Tibial nerve (tissue), 4 donors: ENCODE data around the gene POU3F2. TPM values are rescaled to one million over a fixed set of nuclear protein-coding genes. Genes with fewer than 3 reads are reported as not detected.

Experiments used
- DNase-seq, 2 donors: peaks; one replicate each; pipeline ENCODE4 v3.0.0-alpha.2; 2019; ENCODE audit warnings: low spot score in 2 of 2
- H3K27ac ChIP-seq, 4 donors: fragments of 200-600 bp; sonication (generic) in 3 of 4; one replicate each; pipeline ENCODE4 v1.5.1; 2017 to 2019; ENCODE audit warnings: mild to moderate bottlenecking in 1 of 4
- H3K27me3 ChIP-seq, 2 donors: fragments of 200-600 bp; sonication (generic) in 1 of 2; one replicate each; pipeline versions ENCODE4 v1.5.1 to v1.6.0; 2017 to 2019
- H3K36me3 ChIP-seq, 3 donors: fragments of 200-600 bp; sonication (generic); one replicate each; pipeline ENCODE4 v1.5.1; 2018 to 2019
- H3K4me1 ChIP-seq, 4 donors: fragments of 200-600 bp; sonication (generic) in 3 of 4; one replicate each; pipeline ENCODE4 v1.5.1; 2017 to 2019
- H3K4me3 ChIP-seq, 4 donors: fragments of 200-600 bp; sonication (generic) in 3 of 4; one replicate each; pipeline ENCODE4 v1.5.1; 2017 to 2019; ENCODE audit warnings: mild to moderate bottlenecking in 1 of 4, moderate library complexity in 1 of 4
- H3K9me3 ChIP-seq, 4 donors: fragments of 200-600 bp; sonication (generic) in 3 of 4; one replicate each; pipeline ENCODE4 v1.5.1; 2017 to 2019
- CTCF ChIP-seq, 5 experiments: fragments of 200-600 bp in 3 of 5; fragments of 450-650 bp in 2 of 5; sonication (generic) in 3 of 5; IDR thresholded peaks; one replicate each; pipeline ENCODE4 v1.5.1; 2016 to 2019; ENCODE audit warnings: antibody characterized with exemption in 5 of 5, mild to moderate bottlenecking in 3 of 5, moderate library complexity in 2 of 5
- EP300 ChIP-seq, 2 donors: sonication (generic); formaldehyde crosslinking; IDR thresholded peaks; one replicate each; pipeline ENCODE4 v1.6.1; 2017; ENCODE audit warnings: antibody characterized with exemption in 2 of 2, mild to moderate bottlenecking in 1 of 2
- POLR2A ChIP-seq, 2 donors: fragments of 450-650 bp; IDR thresholded peaks; one replicate each; pipeline ENCODE4 v1.6.1; 2017; ENCODE audit warnings: antibody characterized with exemption in 2 of 2, mild to moderate bottlenecking in 2 of 2, moderate library complexity in 2 of 2
- WGBS, 2 donors: methylation state at CpG; one replicate each; pipeline ENCODE4 v1.1.5; 2018; 5-methylcytosine and 5-hydroxymethylcytosine counted together
- total RNA-seq, 4 donors: library from RNA; depleted of rRNA; stranded (reverse); fragments of >200 nt; gene quantifications; one replicate each; pipeline ENCODE4 v1.1.0, GENCODE V29; 2016

The POU3F2 gene
- total RNA-seq, 4 donors from 2014 or later = 1.8 to 4.4 (median 3.6) TPM

GRCh38 chr6:98821756-98822405 is 12.5 kb upstream of the POU3F2 start:
- peaks cover 0 to 21% (median 0%) of the 10 kb centered on the region in 4 donors for H3K4me1 ChIP-seq
- no peak for TF ChIP-seq CTCF (IDR thresholded peaks at IDR 0.05)
- no peak for TF ChIP-seq EP300 (IDR thresholded peaks at IDR 0.05)
- TF ChIP-seq POLR2A (IDR thresholded peaks at IDR 0.05) = no peak
- H3K27me3 ChIP-seq = peaks cover 0 to 35% of the 10 kb centered on the region in 2 donors
- no peak overlapping the region for H3K27ac ChIP-seq
- peaks cover 0 to 7% (median 0%) of the 10 kb centered on the region in 4 donors for H3K9me3 ChIP-seq
- no peaks in the 10 kb centered on the region for H3K36me3 ChIP-seq
- no peak overlapping the region for H3K4me3 ChIP-seq
- no peak for DNase-seq
- WGBS, 2 donors = 91 to 98% methylated on average over 2 of the region's 2 CpGs

- WGBS, 2 donors = 17 to 20% methylated on average over 12 of the region's 12 CpGs
- DNase-seq = no peak
- peaks cover 0 to 51% of the 10 kb centered on the region in 2 donors for H3K27me3 ChIP-seq
- H3K4me1 ChIP-seq = peaks cover 0 to 37% (median 10%) of the 10 kb centered on the region in 4 donors
- H3K27ac ChIP-seq = no peak overlapping the region
- TF ChIP-seq POLR2A (IDR thresholded peaks at IDR 0.05) (no peak), CTCF (IDR thresholded peaks at IDR 0.05) (no peak), EP300 (IDR thresholded peaks at IDR 0.05) (no peak)
- H3K36me3 ChIP-seq = no peaks in the 10 kb centered on the region
- H3K4me3 ChIP-seq = peak overlapping the region; percentile 8 to 48 (median 26)
- no peaks in the 10 kb centered on the region for H3K9me3 ChIP-seq
Observed at GRCh38 chr6:98823428-98824161, 10.8 kb upstream of the POU3F2 start.

- peak overlapping the region; percentile 8 to 48 (median 26) for H3K4me3 ChIP-seq
- H3K4me1 ChIP-seq = peaks cover 0 to 37% (median 10%) of the 10 kb centered on the region in 4 donors
- no peaks in the 10 kb centered on the region for H3K36me3 ChIP-seq
- 2% methylated on average over 36 to 44 of the region's 44 CpGs for WGBS, 2 donors
- H3K9me3 ChIP-seq = no peaks in the 10 kb centered on the region
- H3K27me3 ChIP-seq = peaks cover 0 to 58% of the 10 kb centered on the region in 2 donors
- no peak for DNase-seq
- H3K27ac ChIP-seq = no peak overlapping the region
- TF ChIP-seq CTCF (IDR thresholded peaks at IDR 0.05) = no peak
- TF ChIP-seq EP300 (IDR thresholded peaks at IDR 0.05) = no peak
- TF ChIP-seq POLR2A (IDR thresholded peaks at IDR 0.05) = no peak
Observed at GRCh38 chr6:98824162-98824901, 10.0 kb upstream of the POU3F2 start.

- no peak for DNase-seq
- Histone ChIP-seq H3K27me3 (peaks cover 0 to 65% of the 10 kb centered on the region in 2 donors), H3K9me3 (no peaks in the 10 kb centered on the region), H3K36me3 (no peaks in the 10 kb centered on the region), H3K27ac (no peak overlapping the region), H3K4me1 (peaks cover 0 to 37% (median 10%) of the 10 kb centered on the region in 4 donors), H3K4me3 (peak overlapping the region; percentile 8 to 48 (median 26))
- WGBS, 2 donors = 9 to 10% methylated on average over 27 to 30 of the region's 32 CpGs
- no peak for TF ChIP-seq EP300 (IDR thresholded peaks at IDR 0.05)
- TF ChIP-seq CTCF (IDR thresholded peaks at IDR 0.05) = no peak
- no peak for TF ChIP-seq POLR2A (IDR thresholded peaks at IDR 0.05)
Observed at GRCh38 chr6:98824902-98825599, 9.3 kb upstream of the POU3F2 start.
